BJ (cell line): Measurements from ENCODE around the gene ENTR1. TPM values are rescaled to one million over a fixed set of nuclear protein-coding genes. Genes with fewer than 3 reads are reported as not detected.

ENCODE experiments used
- CTCF ChIA-PET: fragments of 350-600 bp; formaldehyde crosslinking; extraction: SDS; loops from one replicate; lab custom pipeline; 2021; ENCODE audit warnings: antibody characterized with exemption, inconsistent platforms; lab: Yijun Ruan, JAX
- POLR2A ChIA-PET: fragments of 300-600 bp; sonication (Branson Sonifier 250); formaldehyde crosslinking; extraction: SDS; loops from one replicate; lab custom pipeline; 2021; ENCODE audit warnings: antibody characterized with exemption; lab: Charles Lee
- DNase-seq: peaks from one replicate; pipeline ENCODE4 v3.0.0-alpha.2; 2011; ENCODE audit warnings: low read depth
- H3K27me3 ChIP-seq: 2 replicates; pipeline ENCODE4 v1.6.0; 2011; ENCODE audit warnings: low read length; ENCODE audit not compliant: control insufficient read depth, insufficient read depth
- H3K36me3 ChIP-seq: 2 replicates; pipeline ENCODE4 v1.5.1; 2011; ENCODE audit warnings: low read length; ENCODE audit not compliant: control insufficient read depth, insufficient read depth
- H3K4me3 ChIP-seq: 2 replicates; pipeline ENCODE4 v1.5.1; 2011; ENCODE audit warnings: low read depth, mild to moderate bottlenecking, control low read depth, low read length
- polyA plus RNA-seq: library from polyadenylated mRNA; depleted of rRNA; stranded (reverse); fragments of >200 nt; gene quantifications from 2 replicates; pipeline ENCODE4 v1.2.3, GENCODE V29; 2011
- TF ChIP-seq, protein P1 (sequence below): IDR thresholded peaks from 2 replicates; pipeline ENCODE4 v1.5.1; 2011; ENCODE audit warnings: low read depth, mild to moderate bottlenecking, control low read depth, inconsistent platforms, low read length, moderate library complexity; ENCODE audit not compliant: insufficient read depth

The ENTR1 gene
- polyA plus RNA-seq, 1 experiment, result 28.0 TPM

GRCh38 chr9:136392538-136393449 lies 17.6 kb downstream of the ENTR1 start:
- H3K27me3 ChIP-seq, result no peaks in the 10 kb centered on the region
- ChIA-PET POLR2A (no interaction called here), CTCF (interaction anchor here (1.0 to 1.4 kb wide), 4 partner anchors 9 to 80 kb away, joined by 3 to 4 read pairs (median 4); no protein-coding TSS in a partner anchor)
- no peak overlapping the region for H3K4me3 ChIP-seq
- TF ChIP-seq, protein P1, sequence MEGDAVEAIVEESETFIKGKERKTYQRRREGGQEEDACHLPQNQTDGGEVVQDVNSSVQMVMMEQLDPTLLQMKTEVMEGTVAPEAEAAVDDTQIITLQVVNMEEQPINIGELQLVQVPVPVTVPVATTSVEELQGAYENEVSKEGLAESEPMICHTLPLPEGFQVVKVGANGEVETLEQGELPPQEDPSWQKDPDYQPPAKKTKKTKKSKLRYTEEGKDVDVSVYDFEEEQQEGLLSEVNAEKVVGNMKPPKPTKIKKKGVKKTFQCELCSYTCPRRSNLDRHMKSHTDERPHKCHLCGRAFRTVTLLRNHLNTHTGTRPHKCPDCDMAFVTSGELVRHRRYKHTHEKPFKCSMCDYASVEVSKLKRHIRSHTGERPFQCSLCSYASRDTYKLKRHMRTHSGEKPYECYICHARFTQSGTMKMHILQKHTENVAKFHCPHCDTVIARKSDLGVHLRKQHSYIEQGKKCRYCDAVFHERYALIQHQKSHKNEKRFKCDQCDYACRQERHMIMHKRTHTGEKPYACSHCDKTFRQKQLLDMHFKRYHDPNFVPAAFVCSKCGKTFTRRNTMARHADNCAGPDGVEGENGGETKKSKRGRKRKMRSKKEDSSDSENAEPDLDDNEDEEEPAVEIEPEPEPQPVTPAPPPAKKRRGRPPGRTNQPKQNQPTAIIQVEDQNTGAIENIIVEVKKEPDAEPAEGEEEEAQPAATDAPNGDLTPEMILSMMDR, result no peak
- DNase-seq, result no peak
- peaks cover 66% of the 10 kb centered on the region for H3K36me3 ChIP-seq

- no peak for DNase-seq
- ChIA-PET POLR2A (no interaction called here), CTCF (interaction anchor here (1.1 to 1.4 kb wide), 3 partner anchors 10 to 79 kb away, joined by 4 to 6 read pairs (median 4); partner anchors contain the start of gene DNLZ)
- Histone ChIP-seq H3K27me3 (no peaks in the 10 kb centered on the region), H3K4me3 (no peak overlapping the region), H3K36me3 (peaks cover 66% of the 10 kb centered on the region)
- TF ChIP-seq, protein P1, result no peak
Observed at GRCh38 chr9:136391737-136392537, 18.5 kb downstream of the ENTR1 start.

DNA sequence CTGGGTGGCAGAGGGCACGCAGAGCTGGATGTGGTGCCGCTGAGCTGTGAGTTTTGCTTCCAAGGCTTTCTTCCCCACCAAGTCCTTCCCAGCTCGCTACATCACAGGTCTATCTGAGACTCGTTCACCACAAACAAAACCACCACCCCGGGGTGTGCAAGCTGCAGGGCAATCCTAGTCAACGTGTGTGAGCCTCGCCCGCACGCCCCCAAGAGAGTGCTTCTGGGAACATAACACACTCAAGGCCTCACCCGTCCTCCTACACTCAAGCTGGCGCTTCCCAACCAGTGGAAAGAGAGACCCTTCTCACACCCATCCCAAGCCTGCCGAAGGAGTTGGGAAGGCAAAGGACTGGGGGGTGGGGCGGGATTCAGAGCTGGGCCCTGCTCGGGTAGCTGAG lies 21.0 kb downstream of the ENTR1 start:
- DNase-seq, result no peak
- peaks cover 44% of the 10 kb centered on the region for H3K36me3 ChIP-seq
- TF ChIP-seq, protein P1, result no peak
- ChIA-PET CTCF (interaction anchor here (0.8 to 2.0 kb wide), 4 partner anchors 11 to 77 kb away, joined by 3 to 6 read pairs (median 3); no protein-coding TSS in a partner anchor), POLR2A (interaction anchor here (0.6 kb wide), 1 partner anchor 20 kb away, joined by 3 read pairs; no protein-coding TSS in a partner anchor)
- no peaks in the 10 kb centered on the region for H3K27me3 ChIP-seq
- H3K4me3 ChIP-seq, result no peak overlapping the region

GRCh38 chr9:136387217-136387616 lies 23.2 kb downstream of the ENTR1 start:
- DNase-seq, result no peak
- TF ChIP-seq, protein P1, result no peak
- no peak overlapping the region for H3K4me3 ChIP-seq
- ChIA-PET CTCF (interaction anchor here (1.1 to 4.4 kb wide), 4 partner anchors 12 to 24 kb away, joined by 3 to 15 read pairs (median 3); partner anchors contain the start of gene SNAPC4), POLR2A (no interaction called here)
- peaks cover 38% of the 10 kb centered on the region for H3K36me3 ChIP-seq
- H3K27me3 ChIP-seq, result no peaks in the 10 kb centered on the region
